Measurements from ENCODE around the gene GPATCH2L.

DNA sequence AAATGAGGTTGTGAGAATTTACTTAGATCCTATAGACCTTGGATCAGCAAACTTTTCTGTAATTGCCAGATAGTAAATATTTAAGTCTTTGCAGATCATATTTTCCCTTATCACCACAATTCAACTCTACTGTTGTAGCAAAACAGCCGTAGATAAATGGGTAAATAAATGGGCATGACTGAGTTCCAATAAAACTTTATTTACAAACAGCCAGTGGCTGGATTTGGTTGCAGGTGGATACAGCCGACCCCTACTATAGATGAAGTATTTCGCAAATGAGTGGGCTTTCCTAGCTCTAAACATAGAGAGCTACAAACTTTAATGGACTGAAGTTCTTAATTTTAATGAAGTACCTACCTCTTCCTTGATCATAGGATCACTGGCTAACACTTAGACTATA is 100.7 kb downstream of the GPATCH2L start:
- TF ChIP-seq, protein P1, sequence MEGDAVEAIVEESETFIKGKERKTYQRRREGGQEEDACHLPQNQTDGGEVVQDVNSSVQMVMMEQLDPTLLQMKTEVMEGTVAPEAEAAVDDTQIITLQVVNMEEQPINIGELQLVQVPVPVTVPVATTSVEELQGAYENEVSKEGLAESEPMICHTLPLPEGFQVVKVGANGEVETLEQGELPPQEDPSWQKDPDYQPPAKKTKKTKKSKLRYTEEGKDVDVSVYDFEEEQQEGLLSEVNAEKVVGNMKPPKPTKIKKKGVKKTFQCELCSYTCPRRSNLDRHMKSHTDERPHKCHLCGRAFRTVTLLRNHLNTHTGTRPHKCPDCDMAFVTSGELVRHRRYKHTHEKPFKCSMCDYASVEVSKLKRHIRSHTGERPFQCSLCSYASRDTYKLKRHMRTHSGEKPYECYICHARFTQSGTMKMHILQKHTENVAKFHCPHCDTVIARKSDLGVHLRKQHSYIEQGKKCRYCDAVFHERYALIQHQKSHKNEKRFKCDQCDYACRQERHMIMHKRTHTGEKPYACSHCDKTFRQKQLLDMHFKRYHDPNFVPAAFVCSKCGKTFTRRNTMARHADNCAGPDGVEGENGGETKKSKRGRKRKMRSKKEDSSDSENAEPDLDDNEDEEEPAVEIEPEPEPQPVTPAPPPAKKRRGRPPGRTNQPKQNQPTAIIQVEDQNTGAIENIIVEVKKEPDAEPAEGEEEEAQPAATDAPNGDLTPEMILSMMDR (IDR thresholded peaks at IDR 0.05) = no peak
- no peak for TF ChIP-seq EP300 (IDR thresholded peaks at IDR 0.05)

Measured in stomach (tissue), 4 donors.